ENCODE data around the gene CWC15.
A peak's percentile ranks its signal among the peaks of the same experiment; 100 is the strongest.

The CWC15 gene

GRCh38 chr11:94998285-94998684, 24.9 kb upstream of the CWC15 start:
- no peak overlapping the region for H3K4me3 ChIP-seq (ENCODE audit: control insufficient read depth, low read depth, low read length)
- no peak for DNase-seq (ENCODE audit: low read depth)
- TF ChIP-seq, protein P1, sequence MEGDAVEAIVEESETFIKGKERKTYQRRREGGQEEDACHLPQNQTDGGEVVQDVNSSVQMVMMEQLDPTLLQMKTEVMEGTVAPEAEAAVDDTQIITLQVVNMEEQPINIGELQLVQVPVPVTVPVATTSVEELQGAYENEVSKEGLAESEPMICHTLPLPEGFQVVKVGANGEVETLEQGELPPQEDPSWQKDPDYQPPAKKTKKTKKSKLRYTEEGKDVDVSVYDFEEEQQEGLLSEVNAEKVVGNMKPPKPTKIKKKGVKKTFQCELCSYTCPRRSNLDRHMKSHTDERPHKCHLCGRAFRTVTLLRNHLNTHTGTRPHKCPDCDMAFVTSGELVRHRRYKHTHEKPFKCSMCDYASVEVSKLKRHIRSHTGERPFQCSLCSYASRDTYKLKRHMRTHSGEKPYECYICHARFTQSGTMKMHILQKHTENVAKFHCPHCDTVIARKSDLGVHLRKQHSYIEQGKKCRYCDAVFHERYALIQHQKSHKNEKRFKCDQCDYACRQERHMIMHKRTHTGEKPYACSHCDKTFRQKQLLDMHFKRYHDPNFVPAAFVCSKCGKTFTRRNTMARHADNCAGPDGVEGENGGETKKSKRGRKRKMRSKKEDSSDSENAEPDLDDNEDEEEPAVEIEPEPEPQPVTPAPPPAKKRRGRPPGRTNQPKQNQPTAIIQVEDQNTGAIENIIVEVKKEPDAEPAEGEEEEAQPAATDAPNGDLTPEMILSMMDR (IDR thresholded peaks at IDR 0.05; ENCODE audit: control insufficient read depth, insufficient read depth, low read depth, low read length, missing control alignments), result no peak

DNA sequence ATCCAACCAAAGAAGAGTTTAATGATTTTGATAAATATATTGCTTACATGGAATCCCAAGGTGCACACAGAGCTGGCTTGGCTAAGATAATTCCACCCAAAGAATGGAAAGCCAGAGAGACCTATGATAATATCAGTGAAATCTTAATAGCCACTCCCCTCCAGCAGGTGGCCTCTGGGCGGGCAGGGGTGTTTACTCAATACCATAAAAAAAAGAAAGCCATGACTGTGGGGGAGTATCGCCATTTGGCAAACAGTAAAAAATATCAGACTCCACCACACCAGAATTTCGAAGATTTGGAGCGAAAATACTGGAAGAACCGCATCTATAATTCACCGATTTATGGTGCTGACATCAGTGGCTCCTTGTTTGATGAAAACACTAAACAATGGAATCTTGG, 24.1 kb upstream of the CWC15 start:
- TF ChIP-seq, protein P1 (IDR thresholded peaks at IDR 0.05; ENCODE audit: control insufficient read depth, insufficient read depth, low read depth, low read length, missing control alignments), result peak; percentile 8
- H3K4me3 ChIP-seq (ENCODE audit: control insufficient read depth, low read depth, low read length), result no peak overlapping the region
- DNase-seq (ENCODE audit: low read depth), result no peak

- TF ChIP-seq, protein P1 (IDR thresholded peaks at IDR 0.05; ENCODE audit: control insufficient read depth, insufficient read depth, low read depth, low read length, missing control alignments), result no peak
- H3K4me3 ChIP-seq (ENCODE audit: control insufficient read depth, low read depth, low read length), result no peak overlapping the region
- no peak for DNase-seq (ENCODE audit: low read depth)
These were observed 20.1 kb upstream of the CWC15 start for GRCh38 chr11:94993400-94993943.

DNA sequence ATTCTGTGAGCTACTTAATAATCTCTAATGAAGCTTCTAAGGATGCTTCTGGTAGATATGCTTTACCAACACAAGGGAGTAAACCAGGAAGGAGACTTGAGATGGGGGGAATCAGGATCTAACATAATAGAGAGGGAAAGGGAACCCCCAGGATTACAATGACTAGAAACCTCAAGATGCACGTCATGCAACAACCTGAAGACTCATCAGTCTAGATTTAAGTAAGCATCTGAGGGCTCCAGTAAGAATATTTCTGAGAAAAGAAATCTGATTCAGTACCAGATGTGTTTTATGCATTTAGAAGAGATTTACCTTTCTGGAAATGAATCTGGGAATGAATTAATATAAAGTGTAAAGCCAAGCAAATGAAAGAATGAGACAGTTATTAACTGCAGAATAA, 15.4 kb upstream of the CWC15 start:
- no peak for DNase-seq (ENCODE audit: low read depth)
- H3K4me3 ChIP-seq (ENCODE audit: control insufficient read depth, low read depth, low read length), result no peak overlapping the region
- TF ChIP-seq, protein P1 (IDR thresholded peaks at IDR 0.05; ENCODE audit: control insufficient read depth, insufficient read depth, low read depth, low read length, missing control alignments), result no peak

GRCh38 chr11:94987378-94987777, 14.0 kb upstream of the CWC15 start:
- no peak overlapping the region for H3K4me3 ChIP-seq (ENCODE audit: control insufficient read depth, low read depth, low read length)
- TF ChIP-seq, protein P1 (IDR thresholded peaks at IDR 0.05; ENCODE audit: control insufficient read depth, insufficient read depth, low read depth, low read length, missing control alignments), result no peak
- DNase-seq (ENCODE audit: low read depth), result no peak

- H3K4me3 ChIP-seq (ENCODE audit: control insufficient read depth, low read depth, low read length), result no peak overlapping the region
- TF ChIP-seq, protein P1 (IDR thresholded peaks at IDR 0.05; ENCODE audit: control insufficient read depth, insufficient read depth, low read depth, low read length, missing control alignments), result no peak
- no peak for DNase-seq (ENCODE audit: low read depth)
These were observed 2.2 kb upstream of the CWC15 start for GRCh38 chr11:94975599-94975998.

- DNase-seq (ENCODE audit: low read depth), result no peak
- H3K4me3 ChIP-seq (ENCODE audit: control insufficient read depth, low read depth, low read length), result peak overlapping the region; percentile 89
- TF ChIP-seq, protein P1 (IDR thresholded peaks at IDR 0.05; ENCODE audit: control insufficient read depth, insufficient read depth, low read depth, low read length, missing control alignments), result no peak
These were observed 822 bp upstream of the CWC15 start for GRCh38 chr11:94974178-94974577.
